Hepatocyte (in vitro differentiated cells): ENCODE results near the gene FBXO3. TPM values are rescaled to one million over a fixed set of nuclear protein-coding genes. Genes with fewer than 3 reads are reported as not detected.
A peak's percentile ranks its signal among the peaks of the same experiment; 100 is the strongest.

Source experiments
- DNase-seq: peaks from one replicate; pipeline ENCODE4 v3.0.0-alpha.2; 2016; ENCODE audit warnings: low spot score
- H2AFZ ChIP-seq: fragments of 200-600 bp; sonication (generic); 2 replicates; pipeline ENCODE4 v1.6.0; 2016; ENCODE audit warnings: antibody characterized with exemption, mild to moderate bottlenecking
- H3K27ac ChIP-seq: fragments of 200-600 bp; sonication (generic); 2 replicates; pipeline ENCODE4 v1.5.1; 2016; ENCODE audit warnings: mild to moderate bottlenecking
- H3K27me3 ChIP-seq: fragments of 200-600 bp; sonication (generic); 2 replicates; pipeline ENCODE4 v1.6.1; 2016
- H3K36me3 ChIP-seq: fragments of 200-600 bp; sonication (generic); replicated peaks from 2 replicates; pipeline ENCODE4 v1.5.1; 2016; ENCODE audit warnings: low read depth; ENCODE audit not compliant: insufficient read depth
- H3K4me1 ChIP-seq: fragments of 200-600 bp; sonication (generic); 2 replicates; pipeline ENCODE4 v1.5.1; 2016; ENCODE audit warnings: mild to moderate bottlenecking, moderate library complexity; ENCODE audit not compliant: insufficient read depth
- H3K4me2 ChIP-seq: fragments of 200-600 bp; sonication (generic); 2 replicates; pipeline ENCODE4 v1.6.0; 2016
- H3K4me3 ChIP-seq: fragments of 200-600 bp; sonication (generic); 2 replicates; pipeline ENCODE4 v1.5.1; 2016; ENCODE audit warnings: mild to moderate bottlenecking
- H3K79me2 ChIP-seq: fragments of 200-600 bp; sonication (generic); 2 replicates; pipeline ENCODE4 v1.6.0; 2017; ENCODE audit warnings: mild to moderate bottlenecking
- H3K9me2 ChIP-seq: fragments of 200-600 bp; sonication (generic); replicated peaks from 2 replicates; pipeline ENCODE4 v1.6.0; 2017; ENCODE audit warnings: mild to moderate bottlenecking; ENCODE audit not compliant: insufficient read depth
- H3K9me3 ChIP-seq: fragments of 200-600 bp; sonication (generic); 2 replicates; pipeline ENCODE4 v1.5.1; 2016; ENCODE audit warnings: low read depth, mild to moderate bottlenecking
- H4K20me1 ChIP-seq: fragments of 200-600 bp; sonication (generic); 2 replicates; pipeline ENCODE4 v1.6.0; 2016; ENCODE audit warnings: mild to moderate bottlenecking; ENCODE audit not compliant: insufficient read depth, poor library complexity, severe bottlenecking
- EZH2 ChIP-seq: fragments of 200-600 bp; sonication (generic); IDR thresholded peaks from 2 replicates; pipeline ENCODE4 v1.6.1; 2016; ENCODE audit warnings: antibody characterized with exemption, mild to moderate bottlenecking, borderline replicate concordance
- EZH2phosphoT487 ChIP-seq: fragments of 200-600 bp; sonication (generic); IDR thresholded peaks from one replicate; pipeline ENCODE4 v1.6.1; 2018; ENCODE audit warnings: antibody characterized with exemption, mild to moderate bottlenecking, low read depth, moderate library complexity; ENCODE audit not compliant: unreplicated experiment, severe bottlenecking
- WGBS: methylation state at CpG from one replicate; pipeline ENCODE4 v1.1.6; 2016; ENCODE audit warnings: low lambda C conversion rate; ENCODE audit errors: missing lambda C conversion rate; 5-methylcytosine and 5-hydroxymethylcytosine counted together
- polyA plus RNA-seq: library from polyadenylated mRNA; unstranded; fragments of >200 nt; fragmentation: Nextera tagmentation; extraction: Ambion mirVana; gene quantifications from 2 replicates; pipeline ENCODE4 v1.2.1, GENCODE V29; 2016
- total RNA-seq: library from RNA; depleted of rRNA; stranded (reverse); fragments of >200 nt; gene quantifications from 2 replicates; pipeline ENCODE4 v1.2.3, GENCODE V29; 2014
- TF ChIP-seq, protein P1 (sequence below): fragments of 200-600 bp; sonication (generic); IDR thresholded peaks from 2 replicates; pipeline ENCODE4 v1.5.1; 2016; ENCODE audit warnings: antibody characterized with exemption, mild to moderate bottlenecking; ENCODE audit not compliant: poor library complexity

Gene FBXO3
- total and polyA plus RNA-seq, 2 experiments from 2014 or later = 29.3 to 58.1 TPM

DNA sequence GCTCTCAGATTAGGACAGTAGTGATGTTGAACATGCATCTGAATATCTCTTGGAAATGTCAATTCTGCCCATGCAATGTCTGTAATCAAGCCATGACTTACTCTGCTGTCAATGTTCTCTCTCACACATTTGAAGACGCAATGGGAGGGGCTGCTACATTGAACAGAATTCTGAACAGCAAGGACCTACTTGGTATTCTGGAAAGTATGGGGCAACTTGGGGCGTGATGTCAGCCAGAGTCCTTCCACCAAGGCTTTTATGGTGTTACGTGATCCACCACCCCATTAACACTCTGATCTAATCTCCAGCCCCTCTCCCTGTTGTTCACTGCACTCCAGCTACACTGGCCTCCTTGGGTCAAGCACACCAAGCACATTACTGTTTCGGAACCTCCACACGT lies 31.0 kb downstream of the FBXO3 start:
- Histone ChIP-seq H3K9me2 (no peaks in the 10 kb centered on the region), H3K4me1 (peaks cover 4% of the 10 kb centered on the region), H3K36me3 (no peaks in the 10 kb centered on the region), H3K9me3 (no peaks in the 10 kb centered on the region), H3K79me2 (peaks cover 2% of the 10 kb centered on the region), H4K20me1 (no peaks in the 10 kb centered on the region), H2AFZ (no peak overlapping the region), H3K4me2 (no peak overlapping the region), H3K27ac (no peak overlapping the region), H3K4me3 (no peak overlapping the region), H3K27me3 (no peaks in the 10 kb centered on the region)
- 89% methylated on average over 5 of the region's 5 CpGs for WGBS
- no peak for TF ChIP-seq EZH2
- TF ChIP-seq, protein P1, sequence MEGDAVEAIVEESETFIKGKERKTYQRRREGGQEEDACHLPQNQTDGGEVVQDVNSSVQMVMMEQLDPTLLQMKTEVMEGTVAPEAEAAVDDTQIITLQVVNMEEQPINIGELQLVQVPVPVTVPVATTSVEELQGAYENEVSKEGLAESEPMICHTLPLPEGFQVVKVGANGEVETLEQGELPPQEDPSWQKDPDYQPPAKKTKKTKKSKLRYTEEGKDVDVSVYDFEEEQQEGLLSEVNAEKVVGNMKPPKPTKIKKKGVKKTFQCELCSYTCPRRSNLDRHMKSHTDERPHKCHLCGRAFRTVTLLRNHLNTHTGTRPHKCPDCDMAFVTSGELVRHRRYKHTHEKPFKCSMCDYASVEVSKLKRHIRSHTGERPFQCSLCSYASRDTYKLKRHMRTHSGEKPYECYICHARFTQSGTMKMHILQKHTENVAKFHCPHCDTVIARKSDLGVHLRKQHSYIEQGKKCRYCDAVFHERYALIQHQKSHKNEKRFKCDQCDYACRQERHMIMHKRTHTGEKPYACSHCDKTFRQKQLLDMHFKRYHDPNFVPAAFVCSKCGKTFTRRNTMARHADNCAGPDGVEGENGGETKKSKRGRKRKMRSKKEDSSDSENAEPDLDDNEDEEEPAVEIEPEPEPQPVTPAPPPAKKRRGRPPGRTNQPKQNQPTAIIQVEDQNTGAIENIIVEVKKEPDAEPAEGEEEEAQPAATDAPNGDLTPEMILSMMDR = no peak
- no peak for TF ChIP-seq EZH2phosphoT487
- no peak for DNase-seq

DNA sequence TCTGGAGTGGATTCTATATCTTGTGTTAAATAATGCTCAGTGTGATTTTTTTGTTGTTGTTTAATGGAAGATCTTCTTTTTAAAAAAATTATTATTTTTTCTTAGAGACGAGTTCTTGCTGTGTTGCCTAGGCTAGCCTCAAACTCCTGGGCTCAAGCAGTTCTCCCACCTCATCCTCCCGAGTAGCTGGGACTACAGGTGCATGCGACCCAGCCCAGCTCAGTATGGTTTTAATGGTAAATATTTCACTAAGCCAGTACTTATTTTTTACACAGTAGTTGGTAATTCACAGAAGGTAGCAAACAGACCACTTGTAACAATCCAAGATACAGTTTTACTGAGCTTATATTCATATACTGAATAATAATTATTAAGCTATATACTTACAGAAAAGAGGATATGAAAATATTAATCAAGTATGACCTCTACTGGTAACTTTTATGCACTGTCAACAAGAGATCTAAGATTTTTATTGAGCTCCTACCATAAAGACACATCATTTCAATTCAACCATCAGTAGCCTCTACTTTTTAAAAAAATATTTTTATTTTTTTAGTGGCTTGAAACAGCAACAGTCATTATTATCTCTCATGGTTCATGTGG lies 32.0 kb downstream of the FBXO3 start:
- no peak for DNase-seq
- H3K4me1 ChIP-seq = peaks cover 3% of the 10 kb centered on the region
- no peak overlapping the region for H2AFZ ChIP-seq
- no peaks in the 10 kb centered on the region for H3K36me3 ChIP-seq
- H3K27me3 ChIP-seq = no peaks in the 10 kb centered on the region
- WGBS = 87% methylated on average over 3 of the region's 3 CpGs
- TF ChIP-seq, protein P1 = peak; percentile 54
- TF ChIP-seq EZH2 (no peak), EZH2phosphoT487 (no peak)
- H3K4me2 ChIP-seq = no peak overlapping the region
- H3K4me3 ChIP-seq = no peak overlapping the region
- no peaks in the 10 kb centered on the region for H3K9me2 ChIP-seq
- H3K79me2 ChIP-seq = peaks cover 2% of the 10 kb centered on the region
- H4K20me1 ChIP-seq = no peaks in the 10 kb centered on the region
- H3K9me3 ChIP-seq = no peaks in the 10 kb centered on the region
- no peak overlapping the region for H3K27ac ChIP-seq

DNA sequence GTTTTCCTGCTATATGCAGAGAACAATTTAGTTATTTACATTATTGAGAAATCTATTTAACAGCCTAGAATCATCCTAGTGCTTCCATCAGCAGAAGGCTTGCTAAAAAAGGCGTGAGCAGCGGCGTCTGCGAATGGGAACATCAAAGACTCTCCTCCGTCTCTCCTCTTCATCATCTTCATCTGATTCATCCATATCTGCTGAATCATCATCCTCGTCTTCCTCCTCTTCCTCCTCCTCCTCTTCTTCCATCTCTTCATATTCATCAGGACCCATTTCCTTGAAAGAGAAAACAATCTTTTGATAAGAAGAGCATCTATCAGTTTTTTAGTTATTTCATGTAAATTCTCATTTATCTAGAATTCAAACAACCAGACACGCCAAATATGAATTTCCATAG lies 32.5 kb downstream of the FBXO3 start:
- WGBS = 94% methylated on average over 7 of the region's 7 CpGs
- H3K9me2 ChIP-seq = no peaks in the 10 kb centered on the region
- TF ChIP-seq EZH2 (no peak), EZH2phosphoT487 (no peak)
- TF ChIP-seq, protein P1 = no peak

More for the DNA sequence above, 32.5 kb downstream of the FBXO3 start:
- Histone ChIP-seq H3K9me3 (no peaks in the 10 kb centered on the region), H3K27ac (no peak overlapping the region), H3K4me1 (peaks cover 8% of the 10 kb centered on the region), H3K79me2 (peaks cover 2% of the 10 kb centered on the region), H4K20me1 (no peaks in the 10 kb centered on the region), H3K4me3 (no peak overlapping the region), H2AFZ (no peak overlapping the region), H3K4me2 (no peak overlapping the region), H3K27me3 (no peaks in the 10 kb centered on the region), H3K36me3 (no peaks in the 10 kb centered on the region)
- DNase-seq = no peak
